Measurements from ENCODE around the gene COMT.

Gene COMT

DNA sequence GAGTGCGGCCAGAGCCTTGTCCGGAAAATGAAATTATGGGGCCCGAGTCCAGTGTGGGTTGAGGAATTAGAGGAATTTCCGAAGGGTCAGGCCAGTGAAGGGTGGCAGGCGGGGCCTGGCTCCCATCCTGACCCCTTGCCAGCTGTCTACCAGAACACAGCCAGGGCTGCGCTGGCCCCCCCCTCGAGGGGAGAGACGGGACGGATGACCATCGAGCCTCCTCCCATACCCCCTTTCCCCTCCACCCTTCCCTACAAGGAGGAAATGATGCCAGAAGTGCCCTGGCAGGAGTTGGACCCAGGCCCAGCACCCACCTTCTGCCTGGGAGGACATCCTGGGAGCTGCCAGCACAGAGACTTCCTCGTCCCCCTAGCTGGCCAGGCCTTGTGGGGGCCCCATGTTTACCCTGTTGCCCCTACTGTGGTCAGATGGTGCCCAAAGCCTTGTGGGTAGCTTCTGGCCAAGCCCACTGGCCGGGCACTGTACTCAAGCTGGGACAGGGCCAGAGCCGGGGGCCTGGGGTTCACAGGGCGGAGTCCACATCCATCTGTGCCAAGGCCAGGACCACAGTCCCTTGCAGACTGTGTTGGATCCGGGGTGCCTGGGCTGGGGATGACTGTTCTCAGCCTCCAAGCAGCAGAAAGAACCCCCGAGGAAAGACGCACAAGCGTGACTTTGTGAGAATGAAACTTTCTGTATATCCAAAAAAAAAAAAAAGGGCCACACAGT lies 54.2 kb downstream of the COMT start:
- DNase-seq (ENCODE audit: low read depth) = no peak

DNA sequence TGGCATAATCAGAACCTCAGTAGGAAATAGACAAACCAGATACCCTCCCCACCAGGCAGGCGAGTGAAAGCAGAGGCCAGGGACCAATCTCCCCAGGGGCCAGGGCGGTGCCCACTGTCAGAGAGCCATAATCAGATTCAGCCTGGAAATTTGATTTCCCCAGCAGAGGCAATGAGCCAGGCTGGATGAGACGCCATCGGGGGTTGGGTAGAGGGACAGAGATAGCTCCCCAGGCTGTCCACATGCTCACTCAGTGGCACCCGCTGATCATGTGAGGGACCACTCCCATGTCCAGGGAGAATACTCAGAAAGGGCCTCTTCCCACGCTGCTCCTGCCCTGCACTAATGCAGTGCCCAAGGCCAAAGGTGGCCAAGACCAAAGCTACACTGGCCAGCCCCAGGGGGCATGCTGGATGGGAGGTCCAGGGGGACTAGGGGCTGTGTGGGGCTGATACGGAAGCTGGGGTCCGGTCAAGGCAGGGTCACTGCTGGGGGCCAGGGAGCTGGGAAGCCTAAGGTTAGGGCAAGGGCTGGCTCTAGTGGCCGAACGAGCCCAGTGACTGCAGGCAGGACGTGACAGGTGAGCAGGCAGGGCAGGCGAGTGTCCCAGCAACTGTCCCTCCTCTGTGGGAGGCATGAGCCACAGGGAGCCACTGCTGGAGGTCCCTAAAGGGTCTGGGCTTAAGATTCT lies 55.3 kb downstream of the COMT start:
- DNase-seq (ENCODE audit: low read depth) = no peak

DNA sequence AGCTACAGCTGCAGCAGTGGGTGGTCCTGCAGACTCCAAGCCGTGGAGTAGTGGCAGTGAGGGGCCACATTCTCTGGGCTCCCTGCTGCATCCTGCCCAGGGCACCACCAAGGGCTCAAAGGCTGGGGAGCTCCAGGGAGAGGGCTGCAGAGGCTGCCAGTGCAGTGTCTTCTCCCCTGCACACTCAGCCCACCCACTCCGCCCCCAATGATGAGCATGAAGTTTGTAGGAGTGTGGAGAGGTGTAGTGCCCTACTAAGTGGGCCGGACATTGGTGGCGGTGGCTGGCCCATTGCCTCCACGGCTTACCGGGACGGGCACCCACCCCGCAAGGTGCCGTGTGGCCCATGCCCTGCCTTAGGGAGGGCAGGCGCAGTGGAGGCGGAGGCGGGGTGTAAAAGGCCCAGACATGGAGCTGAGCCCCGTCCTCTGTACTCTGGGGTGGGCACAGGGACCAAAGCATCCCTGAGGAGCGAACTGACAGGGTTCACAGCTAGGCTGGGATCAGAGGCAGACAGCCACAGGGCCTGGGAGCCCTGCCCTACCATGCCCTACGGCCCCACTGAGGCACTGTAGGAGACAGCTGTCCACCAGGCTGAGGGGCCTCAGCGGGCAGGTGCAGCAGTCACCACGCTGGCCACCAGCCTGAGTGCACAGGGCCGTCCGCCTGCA lies 56.1 kb downstream of the COMT start:
- no peak for DNase-seq (ENCODE audit: low read depth)

- no peak for DNase-seq (ENCODE audit: low read depth)
Observed at GRCh38 chr22:19998232-19998951, 56.8 kb downstream of the COMT start.

DNA sequence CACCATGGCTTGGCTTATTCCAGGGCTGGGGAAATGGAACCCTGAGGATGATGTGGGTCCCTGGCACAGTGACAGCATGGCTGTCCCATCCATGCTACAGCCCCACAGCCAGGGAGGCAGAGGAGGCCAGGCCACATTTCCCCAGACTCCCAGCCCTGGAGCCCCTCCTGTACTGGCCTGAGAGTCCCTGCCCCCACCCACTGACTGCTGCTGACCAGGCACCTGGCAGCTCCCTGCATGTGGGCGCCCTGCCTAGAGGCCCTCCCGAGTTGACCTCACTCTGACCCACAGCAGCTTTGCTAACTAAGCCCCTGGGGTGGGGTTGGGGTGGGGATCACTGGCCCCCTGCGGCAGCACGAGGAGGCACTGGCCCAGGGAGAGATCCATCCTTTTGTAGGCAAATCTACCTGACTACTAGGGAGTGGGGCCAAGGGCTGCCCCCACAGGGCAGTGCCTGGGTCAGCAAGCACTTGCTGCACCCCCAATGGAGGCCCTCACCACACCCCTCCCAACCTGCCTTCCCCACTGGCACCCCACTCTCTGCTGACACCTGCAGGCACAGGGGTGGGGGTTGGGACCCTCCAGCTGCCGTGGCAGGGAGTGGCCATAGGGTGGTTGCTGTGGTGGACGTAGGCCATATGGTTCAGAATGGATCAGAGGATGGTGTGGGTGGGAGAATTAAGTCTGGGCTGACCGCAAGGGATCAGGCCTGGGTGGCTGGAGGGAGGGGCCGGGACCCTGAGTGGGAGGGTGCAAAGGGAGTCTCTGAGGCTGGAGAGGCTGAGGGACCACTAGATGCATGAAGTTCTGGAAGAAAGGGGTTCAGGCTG lies 57.6 kb downstream of the COMT start:
- no peak for DNase-seq (ENCODE audit: low read depth)

- DNase-seq (ENCODE audit: low read depth) = no peak
Observed at GRCh38 chr22:20000246-20001081, 58.9 kb downstream of the COMT start.

- no peak for DNase-seq (ENCODE audit: low read depth)
Observed at GRCh38 chr22:20001082-20001638, 59.6 kb downstream of the COMT start.

DNA sequence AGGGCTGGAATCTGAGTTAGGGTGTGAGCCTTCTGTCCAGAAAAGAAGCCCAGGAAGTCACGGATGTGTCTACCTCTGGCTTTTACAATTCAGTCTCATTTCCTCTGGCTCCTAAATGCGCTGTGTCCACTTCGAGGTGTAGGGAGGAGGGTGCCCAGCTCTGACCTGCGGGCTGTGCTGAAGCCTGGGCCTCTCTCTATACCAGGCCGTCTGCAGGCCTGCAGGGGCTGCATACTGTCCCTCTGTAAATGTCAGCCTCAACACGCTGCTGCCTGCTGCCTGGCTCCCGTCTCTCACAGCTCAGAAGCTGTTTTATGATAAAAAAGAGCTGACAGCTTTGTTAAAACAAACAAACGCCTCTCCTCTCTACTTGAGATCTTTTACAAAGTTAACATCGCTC lies 60.6 kb downstream of the COMT start:
- no peak for DNase-seq (ENCODE audit: low read depth)

DNA sequence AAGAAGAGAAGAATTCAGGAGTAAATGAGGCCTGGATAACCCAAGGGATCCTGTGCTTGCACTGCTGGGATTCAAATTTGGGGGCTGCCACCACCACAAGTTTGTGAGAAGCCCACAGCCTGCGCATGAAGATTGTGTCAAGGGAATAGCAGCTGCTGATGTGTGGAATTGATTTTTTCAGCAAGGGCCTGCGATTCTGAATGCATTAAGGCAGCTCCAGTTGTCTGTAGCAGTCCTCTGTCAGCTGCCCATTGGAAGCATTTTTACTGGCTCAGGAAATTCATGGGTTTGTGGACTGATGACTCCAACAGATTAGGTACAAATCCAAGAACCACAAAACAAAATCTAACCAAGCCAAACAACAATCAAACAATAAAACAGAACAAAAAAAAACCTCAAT lies 61.1 kb downstream of the COMT start:
- no peak for DNase-seq (ENCODE audit: low read depth)

DNA sequence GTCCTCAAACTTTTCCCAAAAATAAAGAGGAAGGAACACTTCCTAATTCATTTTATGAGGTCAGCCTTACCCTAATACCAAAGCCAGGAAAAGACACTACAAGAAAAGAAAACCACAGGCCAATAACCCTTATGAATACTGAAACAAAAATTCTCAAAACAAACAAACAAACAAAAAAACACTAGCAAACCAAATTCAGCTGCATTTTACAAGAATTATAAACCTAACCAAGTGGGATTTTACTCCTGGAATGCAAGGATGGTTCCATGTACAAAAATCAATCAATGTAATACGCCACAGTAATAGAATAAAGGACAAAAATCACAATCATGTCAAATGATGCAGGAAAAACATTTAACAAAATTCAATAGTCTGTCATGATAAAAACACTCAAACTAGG lies 61.7 kb downstream of the COMT start:
- DNase-seq (ENCODE audit: low read depth) = no peak

DNA sequence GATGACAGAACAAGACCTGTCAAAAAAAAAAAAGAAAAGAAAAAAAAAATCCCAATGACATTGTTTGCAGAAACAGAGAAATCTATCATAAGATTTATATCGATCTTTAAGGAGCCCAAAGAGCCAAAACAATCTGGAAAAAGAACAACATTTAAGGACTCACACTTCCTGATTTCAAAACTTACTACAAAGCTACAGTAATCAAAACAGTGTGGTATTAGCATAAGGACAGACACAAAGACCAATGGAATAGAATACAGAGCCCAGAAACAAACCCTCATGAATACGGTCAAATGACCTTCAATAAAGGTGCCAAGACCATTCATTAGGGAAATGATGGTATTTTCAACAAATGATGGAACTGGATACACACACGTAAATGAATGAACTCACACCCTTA lies 62.9 kb downstream of the COMT start:
- no peak for DNase-seq (ENCODE audit: low read depth)

DNA sequence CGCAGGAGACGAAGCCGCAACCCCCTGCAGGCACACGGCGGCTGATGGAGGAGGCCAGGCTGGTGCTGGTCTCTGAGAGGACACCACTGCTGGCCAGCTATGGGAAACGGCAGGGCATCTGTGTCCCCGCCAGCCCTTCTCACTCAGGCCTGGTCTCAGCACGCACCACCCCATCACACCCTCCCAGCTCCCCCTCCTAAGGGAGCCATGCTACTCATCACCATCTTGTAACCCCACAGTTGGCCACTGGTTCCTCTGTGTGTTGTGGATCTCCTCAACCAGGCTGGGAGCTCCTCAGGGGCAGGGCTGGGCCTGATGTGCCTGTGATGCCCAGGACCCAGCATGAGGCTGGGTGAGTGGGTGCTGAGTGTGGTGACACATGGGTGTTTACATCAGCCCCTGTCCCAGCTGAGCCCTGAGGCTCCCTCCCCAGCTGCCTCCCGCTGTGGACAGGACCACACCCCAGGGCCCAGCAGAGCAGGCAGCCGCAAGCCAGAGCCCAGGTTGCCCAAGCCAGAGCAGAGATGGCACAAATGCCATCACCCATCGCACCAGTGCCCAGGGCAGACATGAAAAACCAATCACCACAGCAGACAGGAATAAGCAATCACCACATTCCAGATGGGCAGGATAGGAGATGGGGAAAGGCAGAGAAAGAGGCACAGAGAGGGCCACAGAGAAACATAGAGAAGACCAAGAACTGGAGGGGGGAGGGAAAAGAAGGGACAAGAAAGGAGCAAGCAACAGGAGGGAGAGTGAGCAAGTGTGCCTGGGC lies 66.8 kb downstream of the COMT start:
- no peak for DNase-seq (ENCODE audit: low read depth)

DNA sequence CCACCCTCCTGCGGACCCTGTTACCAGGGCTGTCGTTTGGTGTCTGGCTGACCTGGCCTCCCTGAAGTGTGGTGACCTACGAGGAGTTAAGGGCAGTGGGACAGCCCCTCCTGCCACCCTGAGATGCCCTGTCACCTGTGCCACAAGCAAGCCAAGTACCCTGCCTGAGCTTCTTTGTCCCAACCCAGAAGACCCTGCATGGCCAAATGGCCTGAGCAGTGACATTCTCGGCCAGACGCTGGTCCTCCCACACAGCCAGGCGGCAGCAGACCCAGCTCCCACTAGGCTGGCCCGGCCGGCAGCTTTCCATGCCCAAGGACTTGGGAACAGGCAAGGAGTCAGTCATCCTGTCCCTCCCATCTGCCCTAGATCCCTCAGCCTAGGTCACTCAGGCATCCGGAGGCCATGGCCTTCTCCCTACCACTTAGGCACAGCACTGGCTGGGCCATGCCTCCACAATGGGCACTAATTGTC lies 67.5 kb downstream of the COMT start:
- DNase-seq (ENCODE audit: low read depth) = no peak

GRCh38 chr22:20009582-20010306 lies 68.2 kb downstream of the COMT start:
- no peak for DNase-seq (ENCODE audit: low read depth)

DNA sequence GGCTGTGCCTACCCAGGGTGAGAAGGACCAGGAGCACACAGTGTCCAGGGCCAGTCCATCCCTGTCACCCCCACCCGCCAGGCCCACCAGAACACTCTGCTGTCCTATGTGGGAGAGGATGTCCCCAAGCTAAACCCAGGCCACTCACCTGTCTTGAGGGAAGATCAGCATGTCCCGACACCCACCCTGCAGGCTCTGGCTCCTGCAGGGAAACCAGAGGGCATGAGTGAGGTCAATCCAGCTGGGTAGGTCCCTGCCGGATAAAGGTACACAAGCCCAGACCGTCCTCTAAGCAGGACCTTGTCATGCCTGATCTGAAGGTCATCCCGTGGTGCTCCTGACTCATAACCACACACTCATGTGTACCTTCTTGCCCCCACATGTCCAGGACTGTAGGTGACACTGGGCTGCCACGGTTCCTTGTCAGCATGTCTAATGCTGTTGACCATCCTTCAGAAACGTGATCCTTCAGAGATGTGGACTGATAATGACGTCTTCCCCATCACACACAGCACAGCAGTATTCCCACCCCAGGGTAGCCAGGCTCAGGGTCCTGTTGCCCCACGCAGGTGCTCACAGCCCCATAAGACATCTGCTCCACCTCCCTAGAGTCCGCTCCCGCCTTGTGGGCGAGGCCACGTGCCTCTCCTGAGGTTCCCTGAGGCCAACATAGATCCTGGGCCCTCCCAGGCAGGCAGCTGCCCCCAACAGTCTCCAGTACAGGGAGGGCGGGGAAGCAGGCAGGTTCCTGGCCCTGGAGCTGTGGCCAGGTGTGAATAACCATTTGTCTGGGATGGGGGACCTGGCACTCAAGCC lies 68.9 kb downstream of the COMT start:
- DNase-seq (ENCODE audit: low read depth) = no peak

- DNase-seq (ENCODE audit: low read depth) = no peak
Observed at GRCh38 chr22:20011123-20011992, 69.8 kb downstream of the COMT start.
